Vagina (tissue), 2 donors: ENCODE data around the gene PM20D2.

Experiments
- CTCF ChIP-seq, 3 experiments: fragments of 450-650 bp in 2 of 3; fragments of 200-600 bp in 1 of 3; sonication (generic) in 1 of 3; IDR thresholded peaks; one replicate each; pipeline ENCODE4 v1.5.1; 2017 to 2019; ENCODE audit warnings: antibody characterized with exemption in 3 of 3, mild to moderate bottlenecking in 2 of 3, moderate library complexity in 2 of 3
- POLR2A ChIP-seq, 2 donors: fragments of 450-650 bp; IDR thresholded peaks; one replicate each; pipeline ENCODE4 v1.6.1; 2017; ENCODE audit warnings: antibody characterized with exemption in 2 of 2, mild to moderate bottlenecking in 2 of 2, moderate library complexity in 2 of 2

GRCh38 chr6:89160331-89161092, 14.7 kb downstream of the PM20D2 start:
- TF ChIP-seq CTCF (IDR thresholded peaks at IDR 0.05) (no peak), POLR2A (IDR thresholded peaks at IDR 0.05) (no peak)
